ENCODE measurements around the gene PTGES2.

Gene PTGES2

GRCh38 chr9:128153060-128153946 is 25.8 kb upstream of the PTGES2 start:
- DNase-seq (ENCODE audit: extremely low read depth, low read depth): no peak
- no peak for TF ChIP-seq CTCF (IDR thresholded peaks at IDR 0.05; ENCODE audit: low read depth, low read length)

GRCh38 chr9:128152133-128153059 is 24.9 kb upstream of the PTGES2 start:
- TF ChIP-seq CTCF (IDR thresholded peaks at IDR 0.05; ENCODE audit: low read depth, low read length): no peak
- no peak for DNase-seq (ENCODE audit: extremely low read depth, low read depth)

GRCh38 chr9:128151309-128152132 is 24.0 kb upstream of the PTGES2 start:
- no peak for DNase-seq (ENCODE audit: extremely low read depth, low read depth)
- TF ChIP-seq CTCF (IDR thresholded peaks at IDR 0.05; ENCODE audit: low read depth, low read length): no peak

GRCh38 chr9:128150594-128151308 is 23.2 kb upstream of the PTGES2 start:
- no peak for DNase-seq (ENCODE audit: extremely low read depth, low read depth)
- TF ChIP-seq CTCF (IDR thresholded peaks at IDR 0.05; ENCODE audit: low read depth, low read length): peak; percentile 10

- DNase-seq (ENCODE audit: extremely low read depth, low read depth): no peak
These were observed 22.5 kb upstream of the PTGES2 start for GRCh38 chr9:128149951-128150593.

More at GRCh38 chr9:128149951-128150593, 22.5 kb upstream of the PTGES2 start:
- no peak for TF ChIP-seq CTCF (IDR thresholded peaks at IDR 0.05; ENCODE audit: low read depth, low read length)

Data from AG09319 (cell line).